Thyroid gland (tissue), 4 donors: ENCODE results near the gene BARD1.

Experiments
- POLR2A ChIP-seq, 2 donors: fragments of 450-650 bp; IDR thresholded peaks; one replicate each; pipeline ENCODE4 v1.6.1; 2017; ENCODE audit warnings: antibody characterized with exemption in 2 of 2, mild to moderate bottlenecking in 2 of 2, moderate library complexity in 1 of 2
- TF ChIP-seq, protein P1 (sequence below), 6 experiments: fragments of 200-600 bp in 3 of 6; fragments of 450-650 bp in 3 of 6; sonication (generic) in 3 of 6; IDR thresholded peaks; one replicate each; pipeline ENCODE4 v1.5.1; 2016 to 2019; ENCODE audit warnings: antibody characterized with exemption in 6 of 6, mild to moderate bottlenecking in 2 of 6, inconsistent platforms in 1 of 6, moderate library complexity in 1 of 6

GRCh38 chr2:214856137-214856536 is 46.7 kb upstream of the BARD1 start:
- TF ChIP-seq, protein P1, sequence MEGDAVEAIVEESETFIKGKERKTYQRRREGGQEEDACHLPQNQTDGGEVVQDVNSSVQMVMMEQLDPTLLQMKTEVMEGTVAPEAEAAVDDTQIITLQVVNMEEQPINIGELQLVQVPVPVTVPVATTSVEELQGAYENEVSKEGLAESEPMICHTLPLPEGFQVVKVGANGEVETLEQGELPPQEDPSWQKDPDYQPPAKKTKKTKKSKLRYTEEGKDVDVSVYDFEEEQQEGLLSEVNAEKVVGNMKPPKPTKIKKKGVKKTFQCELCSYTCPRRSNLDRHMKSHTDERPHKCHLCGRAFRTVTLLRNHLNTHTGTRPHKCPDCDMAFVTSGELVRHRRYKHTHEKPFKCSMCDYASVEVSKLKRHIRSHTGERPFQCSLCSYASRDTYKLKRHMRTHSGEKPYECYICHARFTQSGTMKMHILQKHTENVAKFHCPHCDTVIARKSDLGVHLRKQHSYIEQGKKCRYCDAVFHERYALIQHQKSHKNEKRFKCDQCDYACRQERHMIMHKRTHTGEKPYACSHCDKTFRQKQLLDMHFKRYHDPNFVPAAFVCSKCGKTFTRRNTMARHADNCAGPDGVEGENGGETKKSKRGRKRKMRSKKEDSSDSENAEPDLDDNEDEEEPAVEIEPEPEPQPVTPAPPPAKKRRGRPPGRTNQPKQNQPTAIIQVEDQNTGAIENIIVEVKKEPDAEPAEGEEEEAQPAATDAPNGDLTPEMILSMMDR (IDR thresholded peaks at IDR 0.05) = no peak
- TF ChIP-seq POLR2A (IDR thresholded peaks at IDR 0.05) = no peak
